HG03159 (cell line): ENCODE results near the gene TAF6.

Experiments
- ATAC-seq: cut with Tn5 transposase; IDR thresholded peaks from one replicate; pipeline ENCODE4 v1.9.1; 2021; ENCODE audit warnings: mild to moderate bottlenecking, moderate library complexity; ENCODE audit not compliant: unreplicated experiment

Gene TAF6

GRCh38 chr7:100098913-100099312 is 20.2 kb downstream of the TAF6 start:
- no peak for ATAC-seq

- no peak for ATAC-seq
Measured at GRCh38 chr7:100095704-100096103, 23.5 kb downstream of the TAF6 start.

GRCh38 chr7:100095289-100095688 is 23.9 kb downstream of the TAF6 start:
- no peak for ATAC-seq

GRCh38 chr7:100093925-100094486 is 25.2 kb downstream of the TAF6 start:
- no peak for ATAC-seq

GRCh38 chr7:100093498-100093897 is 25.7 kb downstream of the TAF6 start:
- no peak for ATAC-seq

GRCh38 chr7:100093054-100093453 is 26.1 kb downstream of the TAF6 start:
- no peak for ATAC-seq

GRCh38 chr7:100091411-100092181 is 27.6 kb downstream of the TAF6 start:
- no peak for ATAC-seq

GRCh38 chr7:100090527-100091410 is 28.4 kb downstream of the TAF6 start:
- no peak for ATAC-seq

- ATAC-seq: no peak
Measured at GRCh38 chr7:100089458-100090196, 29.5 kb downstream of the TAF6 start.

- peak; percentile 61 for ATAC-seq
Measured at GRCh38 chr7:100088621-100089457, 30.3 kb downstream of the TAF6 start, which contains the start of gene COPS6. COPS6 (plus strand) TSS chr7:100088969; CDS start chr7:100088991, 22 bp downstream.

- ATAC-seq: peak; percentile 24
Measured at GRCh38 chr7:100088095-100088620, 31.0 kb downstream of the TAF6 start.

- ATAC-seq: no peak
Measured at GRCh38 chr7:100087055-100087750, 32.0 kb downstream of the TAF6 start.

GRCh38 chr7:100085515-100085914 is 33.6 kb downstream of the TAF6 start:
- ATAC-seq: no peak

GRCh38 chr7:100082978-100083377 is 36.2 kb downstream of the TAF6 start:
- no peak for ATAC-seq

GRCh38 chr7:100081535-100082102 is 37.5 kb downstream of the TAF6 start, which contains the start of gene ZNF3:
ZNF3 (minus strand) TSS chr7:100081723; CDS start chr7:100077357, 4,366 bp downstream.
- peak; percentile 74 for ATAC-seq

- ATAC-seq: peak; percentile 4
Measured at GRCh38 chr7:100080907-100081534, 38.1 kb downstream of the TAF6 start.

- ATAC-seq: no peak
Measured at GRCh38 chr7:100079024-100079560, 40.1 kb downstream of the TAF6 start.

- no peak for ATAC-seq
Measured at GRCh38 chr7:100077205-100077604, 42.0 kb downstream of the TAF6 start.
